ENCODE measurements around the gene MAPK1.

- TF ChIP-seq CHD2 (IDR thresholded peaks at IDR 0.05; ENCODE audit: low read depth, low read length) (no peak), KHSRP (IDR thresholded peaks at IDR 0.05) (no peak), ETS1 (conservative IDR thresholded peaks at IDR 0.05; ENCODE audit: control insufficient read depth, low read depth, low read length) (no peak)
Measured at GRCh38 chr22:21861851-21862250, 5.6 kb downstream of the MAPK1 start.
